GM19193 (cell line): ENCODE results near the gene SFI1.

ENCODE experiments used
- POLR2A ChIP-seq: IDR thresholded peaks from 4 replicates; pipeline ENCODE4 v1.6.1; 2011; ENCODE audit not compliant: insufficient read depth, insufficient read length; ENCODE audit errors: extremely low read depth

SFI1 gene

DNA sequence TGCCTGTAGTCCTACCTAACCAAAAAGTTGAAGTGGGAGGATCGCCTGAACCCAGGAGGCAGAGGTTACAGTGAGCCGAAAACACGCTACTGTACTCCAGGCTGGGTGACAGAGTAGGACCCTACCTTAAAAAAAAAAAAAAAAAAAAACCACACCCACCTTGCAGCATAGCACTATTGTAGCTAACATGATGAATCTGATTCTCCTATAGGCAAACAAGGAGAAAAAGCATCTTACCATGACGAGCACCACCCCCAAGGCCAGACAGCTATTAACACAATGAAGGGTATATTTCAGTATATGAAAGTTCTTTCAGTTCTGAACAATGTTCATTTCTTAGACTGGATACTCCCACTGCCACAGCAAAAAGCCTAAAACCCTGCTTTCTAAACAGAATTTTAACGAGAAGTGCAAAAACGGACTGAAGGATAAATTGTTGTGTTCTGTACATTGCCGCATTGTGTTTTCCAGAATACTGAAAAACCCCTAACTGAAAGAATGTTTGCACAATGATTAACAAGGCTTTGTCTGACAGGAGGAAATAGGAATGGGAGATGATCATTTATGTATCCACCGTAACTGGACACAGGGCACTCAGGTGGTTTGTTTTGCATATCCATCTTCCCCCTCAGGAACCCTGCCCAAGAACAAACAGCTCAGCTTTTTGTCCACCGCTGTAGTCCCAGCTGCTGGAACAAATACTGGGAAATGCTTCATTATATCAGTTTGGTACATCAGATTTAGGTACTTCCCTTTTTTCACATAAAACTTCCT is 156.8 kb downstream of the SFI1 start:
- TF ChIP-seq POLR2A = no peak

GRCh38 chr22:31653944-31654343 is 157.6 kb downstream of the SFI1 start:
- TF ChIP-seq POLR2A = no peak

DNA sequence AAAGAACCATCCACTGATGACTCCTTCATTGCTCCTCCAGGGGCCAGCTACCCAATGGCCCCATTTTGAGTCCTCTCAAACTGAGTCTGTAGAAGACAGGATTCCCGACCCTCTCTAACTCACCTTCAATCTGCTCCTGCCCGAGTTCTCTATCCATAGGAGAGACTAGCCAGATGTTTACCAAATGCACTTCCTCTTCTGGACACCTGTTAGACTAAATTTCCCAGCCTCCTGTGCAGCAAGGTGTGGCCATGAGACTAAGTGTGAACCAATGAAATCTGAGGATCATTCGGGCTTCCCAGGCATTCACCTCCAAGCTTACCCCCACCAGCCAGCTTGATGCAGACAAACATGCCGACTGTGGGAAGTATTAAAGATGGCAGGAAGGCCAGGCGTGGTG is 158.1 kb downstream of the SFI1 start:
- no peak for TF ChIP-seq POLR2A

- no peak for TF ChIP-seq POLR2A
Observed at GRCh38 chr22:31659246-31659645, 162.9 kb downstream of the SFI1 start.

DNA sequence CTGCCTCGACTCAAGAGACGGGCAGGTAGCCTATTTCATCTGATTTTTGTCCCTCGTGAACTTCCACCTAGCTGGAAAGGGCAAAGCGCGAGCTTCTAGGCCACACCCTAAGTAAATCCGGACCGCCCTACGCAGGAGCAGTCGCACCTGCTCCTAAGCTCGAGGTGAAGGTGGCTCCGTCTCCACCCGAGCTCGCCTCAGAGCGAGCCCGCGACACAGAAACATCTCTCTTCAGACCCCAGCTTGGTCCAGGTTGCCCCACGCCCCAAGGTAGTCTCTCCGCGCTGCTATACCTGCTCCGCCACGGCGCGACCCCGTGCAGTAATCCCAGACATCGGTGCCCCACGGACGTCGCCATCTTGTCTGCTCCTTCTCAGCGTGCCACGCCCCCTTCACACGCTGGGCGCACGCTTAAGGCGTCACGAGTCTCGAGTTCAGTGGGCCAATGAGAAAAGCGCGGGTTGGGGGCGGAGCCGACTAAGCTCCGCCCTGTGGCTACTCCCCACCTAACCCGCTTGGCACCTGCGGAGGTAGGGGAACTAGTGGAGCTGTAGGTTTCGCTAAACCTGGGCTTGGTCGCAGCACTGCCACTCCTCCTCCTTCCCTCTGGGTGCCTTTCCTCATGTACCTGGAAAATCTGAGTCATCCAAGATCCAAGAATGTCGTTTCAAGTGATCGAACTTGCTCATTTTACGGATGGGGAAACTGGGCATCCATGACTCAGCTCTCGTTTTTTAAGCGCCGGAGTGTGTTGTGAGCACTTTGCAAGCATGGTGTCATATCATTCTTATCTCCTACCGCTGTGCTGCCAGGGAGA is 165.7 kb downstream of the SFI1 start, which contains the start of gene PISD:
TSS of gene PISD (minus strand) at position 365 of the 817 bp plus-strand sequence. CDS start at position 358, 7 bp downstream.
- peak; percentile 84 for TF ChIP-seq POLR2A

- no peak for TF ChIP-seq POLR2A
Observed at GRCh38 chr22:31662668-31663037, 166.3 kb downstream of the SFI1 start.
